Right ventricle myocardium inferior (tissue), 1 donor: Measurements from ENCODE around the gene TRAF2. TPM values are rescaled to one million over a fixed set of nuclear protein-coding genes. Genes with fewer than 3 reads are reported as not detected.
A peak's percentile ranks its signal among the peaks of the same experiment; 100 is the strongest.

ENCODE experiments used
- ATAC-seq: fragments of 200-7000 bp; cut with Tn5 transposase; one replicate; pipeline ENCODE4 v1.9.1; 2020; ENCODE audit warnings: mild to moderate bottlenecking, moderate library complexity
- DNase-seq: peaks from one replicate; pipeline ENCODE4 v3.0.0; 2021; ENCODE audit errors: missing footprints
- intact Hi-C: fragments of 100-400 bp; cut with DNase I; formaldehyde crosslinking; loops from one replicate; pipeline ENCODE4 v1.11.0; 2022
- total RNA-seq: library from RNA; stranded (reverse); fragmentation: NEBNext Ultra II Directional; extraction: Animal tissue kit (Norgen Biotek cat#: 25700); gene quantifications from one replicate; pipeline ENCODE4 v1.2.1, GENCODE V29; 2021
- donor health status: DM: no; HTN: yes; CAD: no; lungs with severe emphysema.

TRAF2 gene
- total RNA-seq, 1 donor from 2014 or later: 12.6 TPM

- ATAC-seq (no peak), DNase-seq (no peak)
Measured at GRCh38 chr9:136854842-136855460, 31.4 kb upstream of the TRAF2 start.

GRCh38 chr9:136855461-136856078, 30.7 kb upstream of the TRAF2 start:
- ATAC-seq (no peak), DNase-seq (no peak)
- intact Hi-C loops: no loop called here

More at GRCh38 chr9:136854842-136855460, 31.4 kb upstream of the TRAF2 start:
- intact Hi-C loops: no loop called here

GRCh38 chr9:136856079-136856476, 30.2 kb upstream of the TRAF2 start:
- ATAC-seq (no peak), DNase-seq (no peak)
- intact Hi-C loops: no loop called here

GRCh38 chr9:136856541-136857141, 29.7 kb upstream of the TRAF2 start:
- ATAC-seq (no peak), DNase-seq (no peak)
- intact Hi-C loops: no loop called here

- intact Hi-C loops: no loop called here
- ATAC-seq (no peak), DNase-seq (no peak)
Measured at GRCh38 chr9:136857166-136857565, 29.1 kb upstream of the TRAF2 start.

GRCh38 chr9:136857581-136858412, 28.5 kb upstream of the TRAF2 start:
- intact Hi-C loops: no loop called here
- no peak for ATAC-seq
- DNase-seq: no peak

- intact Hi-C loops: no loop called here
- no peak for ATAC-seq
- DNase-seq: no peak
Measured at GRCh38 chr9:136858452-136858843, 27.9 kb upstream of the TRAF2 start.

GRCh38 chr9:136858844-136859757, 27.2 kb upstream of the TRAF2 start:
- DNase-seq (no peak), ATAC-seq (peak; percentile 38)
- intact Hi-C loops: no loop called here

GRCh38 chr9:136860529-136860928, 25.8 kb upstream of the TRAF2 start:
- no peak for ATAC-seq
- intact Hi-C loops: no loop called here
- DNase-seq: no peak

GRCh38 chr9:136860933-136861873, 25.1 kb upstream of the TRAF2 start:
- DNase-seq: no peak
- ATAC-seq: no peak
- intact Hi-C loops: no loop called here

- no peak for ATAC-seq
- DNase-seq: no peak
- intact Hi-C loops: no loop called here
Measured at GRCh38 chr9:136861874-136862457, 24.4 kb upstream of the TRAF2 start.

- intact Hi-C loops: no loop called here
- ATAC-seq (no peak), DNase-seq (no peak)
Measured at GRCh38 chr9:136862849-136863622, 23.3 kb upstream of the TRAF2 start.

- DNase-seq (no peak), ATAC-seq (no peak)
- intact Hi-C loops: no loop called here
Measured at GRCh38 chr9:136863623-136864273, 22.6 kb upstream of the TRAF2 start.

- DNase-seq (no peak), ATAC-seq (no peak)
- intact Hi-C loops: loop anchor here (5.0 kb wide), 1 partner anchor 77 kb away; the partner anchor contains the start of gene FBXW5
Measured at GRCh38 chr9:136865041-136865767, 21.1 kb upstream of the TRAF2 start.

- intact Hi-C loops: loop anchor here (5.0 kb wide), 1 partner anchor 77 kb away; the partner anchor contains the start of gene FBXW5
- ATAC-seq (peak; percentile 1), DNase-seq (no peak)
Measured at GRCh38 chr9:136865768-136866103, 20.6 kb upstream of the TRAF2 start.
